Fibroblast of skin of scalp (primary cell): ENCODE data around the gene D2HGDH.
"Not testable (repeated sequence)": the region's sequence is repeated elsewhere in the genome, so short reads cannot be mapped to it uniquely, and the experiment has no call there.

ENCODE experiments used
- DNase-seq: peaks from one replicate; pipeline ENCODE4 v3.0.0-alpha.2; 2013

The D2HGDH gene

DNA sequence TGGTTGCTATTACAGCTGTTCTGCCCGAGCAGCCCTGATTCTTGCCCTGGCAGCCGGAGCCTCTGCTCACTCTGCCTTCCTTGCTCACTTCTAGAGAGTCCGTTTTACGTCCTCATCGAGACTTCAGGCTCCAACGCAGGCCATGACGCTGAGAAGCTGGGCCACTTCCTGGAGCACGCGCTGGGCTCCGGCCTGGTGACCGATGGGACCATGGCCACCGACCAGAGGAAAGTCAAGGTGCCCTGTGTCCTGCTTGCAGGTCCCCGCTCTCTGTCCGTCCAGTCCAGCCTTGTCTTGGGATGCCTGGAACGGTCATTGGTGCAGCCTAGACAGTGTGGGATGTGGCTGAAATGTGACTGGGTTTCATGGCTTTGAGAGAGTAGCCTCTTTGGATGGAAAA, 16.7 kb downstream of the D2HGDH start:
- DNase-seq = no peak

- DNase-seq = no peak
Measured at GRCh38 chr2:241751776-241752175, 17.3 kb downstream of the D2HGDH start.

GRCh38 chr2:241752253-241752652, 17.8 kb downstream of the D2HGDH start:
- no peak for DNase-seq

- no peak for DNase-seq
Measured at GRCh38 chr2:241752689-241753276, 18.4 kb downstream of the D2HGDH start.

GRCh38 chr2:241753493-241753892, 19.1 kb downstream of the D2HGDH start:
- no peak for DNase-seq

GRCh38 chr2:241754042-241754441, 19.6 kb downstream of the D2HGDH start:
- DNase-seq = no peak

DNA sequence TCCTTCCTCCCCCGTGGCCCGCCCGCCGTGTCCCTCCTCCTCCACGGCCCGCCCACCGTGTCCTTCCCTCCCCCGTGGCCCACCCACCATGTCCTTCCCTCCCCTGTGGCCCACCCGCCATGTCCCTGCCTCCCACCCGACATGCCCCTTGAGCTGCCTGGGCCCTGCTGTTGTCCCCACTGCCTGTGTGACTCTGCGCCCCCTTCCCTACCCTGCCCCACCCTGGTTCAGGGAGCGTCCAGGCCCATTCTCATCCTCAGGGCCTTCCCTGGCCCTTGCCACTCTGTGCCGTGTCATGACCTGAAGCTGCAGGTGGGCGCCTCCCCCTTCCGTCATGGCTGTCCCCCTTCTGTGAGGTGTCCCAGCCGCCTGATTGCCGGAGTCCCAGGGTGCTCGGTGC, 20.7 kb downstream of the D2HGDH start:
- no peak for DNase-seq

DNA sequence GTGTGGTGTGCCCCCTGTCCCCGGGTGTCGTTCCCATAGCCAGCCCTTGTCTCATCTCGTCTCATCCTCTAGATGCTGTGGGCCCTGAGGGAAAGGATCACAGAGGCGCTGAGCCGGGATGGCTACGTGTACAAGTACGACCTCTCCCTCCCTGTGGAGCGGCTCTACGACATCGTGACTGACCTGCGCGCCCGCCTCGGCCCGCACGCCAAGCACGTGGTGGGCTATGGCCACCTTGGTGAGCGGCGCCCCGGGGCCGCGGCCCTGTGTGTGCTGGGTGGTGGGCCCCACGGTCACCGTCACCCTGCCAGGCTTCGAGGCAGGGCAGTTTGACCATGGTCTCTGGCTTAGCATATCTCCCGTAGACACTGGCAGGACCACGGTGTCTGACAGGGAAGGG, 21.3 kb downstream of the D2HGDH start:
- no peak for DNase-seq

DNA sequence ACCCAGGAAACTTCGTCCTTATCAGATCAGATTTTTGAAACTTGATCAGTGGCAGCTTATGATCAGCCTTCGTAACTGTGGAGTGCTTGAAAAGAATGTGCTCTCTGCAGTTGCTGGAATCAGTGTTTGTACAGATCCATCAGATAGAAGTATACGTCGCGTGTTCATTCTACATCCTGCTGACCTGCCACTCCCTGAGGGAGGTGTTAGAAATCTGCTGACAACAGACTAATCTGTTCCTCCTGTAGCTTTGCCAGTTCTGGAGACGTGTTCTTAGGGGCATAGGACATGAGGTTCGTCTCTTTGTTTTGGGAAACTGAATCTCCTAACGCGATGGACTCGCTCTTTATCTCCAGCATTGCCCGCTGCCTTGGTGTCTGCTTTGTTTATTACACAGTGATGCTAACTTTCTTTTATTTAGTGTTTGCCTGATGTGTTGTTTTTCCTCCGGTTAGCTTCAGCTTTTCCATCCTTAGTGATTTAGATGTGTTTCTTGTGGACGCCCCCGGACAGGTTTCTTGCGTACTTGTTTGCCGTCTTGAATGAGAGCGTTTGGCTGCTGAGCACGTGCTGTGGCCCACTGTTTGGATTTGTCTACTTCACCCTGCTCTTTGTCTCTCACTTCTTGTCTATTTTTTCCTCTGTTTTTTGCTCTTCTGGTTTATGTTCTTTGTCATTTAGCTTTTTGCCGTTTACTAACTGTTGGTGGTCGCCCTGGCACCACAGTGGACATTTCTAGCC, 24.8 kb downstream of the D2HGDH start:
- no peak for DNase-seq

GRCh38 chr2:241759893-241760292, 25.5 kb downstream of the D2HGDH start:
- DNase-seq = not testable (repeated sequence)

- no peak for DNase-seq
Measured at GRCh38 chr2:241760301-241760771, 25.9 kb downstream of the D2HGDH start.

- no peak for DNase-seq
Measured at GRCh38 chr2:241762321-241762932, 28.0 kb downstream of the D2HGDH start.

DNA sequence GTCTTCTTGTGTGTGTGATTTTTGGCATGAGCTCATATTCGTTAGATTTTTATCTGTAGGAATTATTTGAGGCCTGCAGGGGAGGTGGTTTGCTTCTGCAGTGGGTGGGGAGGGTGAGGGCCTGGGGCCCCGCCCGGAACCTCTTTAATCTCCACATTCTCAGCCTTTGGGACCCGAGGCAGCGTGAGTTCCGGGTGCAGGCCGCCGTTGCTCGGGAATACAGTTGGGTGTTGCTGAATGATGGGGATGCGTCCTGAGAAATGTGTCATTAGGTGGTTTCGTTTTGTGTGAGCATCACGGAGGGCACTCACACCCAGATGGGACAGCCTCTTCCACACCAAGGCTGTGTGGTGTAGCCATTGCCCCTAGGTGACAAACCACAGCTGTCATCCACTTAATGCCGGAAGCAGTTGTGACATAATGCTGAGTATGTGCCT, 28.5 kb downstream of the D2HGDH start:
- no peak for DNase-seq

DNA sequence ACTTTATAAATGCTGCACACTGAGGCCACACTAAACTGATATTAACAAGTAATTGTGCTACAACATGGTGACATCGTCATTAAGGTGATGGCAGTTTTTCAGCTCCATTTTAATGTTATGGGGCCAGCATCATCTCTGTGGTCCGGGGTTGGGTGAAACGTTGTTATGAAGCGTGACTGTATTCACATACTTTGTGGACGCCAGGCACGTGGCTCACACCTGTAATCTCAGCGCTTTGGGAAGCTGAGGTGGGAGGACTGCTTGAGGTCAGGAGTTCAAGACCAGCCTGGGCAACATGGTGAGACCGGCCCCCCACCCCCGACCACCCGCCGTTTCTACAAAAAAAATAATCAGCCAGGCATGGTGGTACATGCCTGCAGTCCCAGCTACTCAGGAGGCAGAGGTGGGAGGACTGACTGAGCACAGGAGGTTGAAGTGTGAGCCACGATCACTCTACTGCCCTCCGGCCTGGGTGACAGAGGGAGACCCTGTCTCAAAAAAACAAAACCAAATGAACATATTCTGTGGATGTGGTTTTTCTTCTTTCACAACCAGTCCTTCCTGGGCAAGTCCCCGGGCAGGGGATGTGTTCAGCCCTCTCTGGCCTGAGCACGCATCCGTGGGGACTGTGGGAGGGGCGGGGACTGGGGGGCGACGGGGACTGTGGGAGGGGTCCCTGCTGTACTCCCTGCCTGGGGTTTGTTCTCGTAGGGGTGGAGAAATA, 29.3 kb downstream of the D2HGDH start:
- no peak for DNase-seq

DNA sequence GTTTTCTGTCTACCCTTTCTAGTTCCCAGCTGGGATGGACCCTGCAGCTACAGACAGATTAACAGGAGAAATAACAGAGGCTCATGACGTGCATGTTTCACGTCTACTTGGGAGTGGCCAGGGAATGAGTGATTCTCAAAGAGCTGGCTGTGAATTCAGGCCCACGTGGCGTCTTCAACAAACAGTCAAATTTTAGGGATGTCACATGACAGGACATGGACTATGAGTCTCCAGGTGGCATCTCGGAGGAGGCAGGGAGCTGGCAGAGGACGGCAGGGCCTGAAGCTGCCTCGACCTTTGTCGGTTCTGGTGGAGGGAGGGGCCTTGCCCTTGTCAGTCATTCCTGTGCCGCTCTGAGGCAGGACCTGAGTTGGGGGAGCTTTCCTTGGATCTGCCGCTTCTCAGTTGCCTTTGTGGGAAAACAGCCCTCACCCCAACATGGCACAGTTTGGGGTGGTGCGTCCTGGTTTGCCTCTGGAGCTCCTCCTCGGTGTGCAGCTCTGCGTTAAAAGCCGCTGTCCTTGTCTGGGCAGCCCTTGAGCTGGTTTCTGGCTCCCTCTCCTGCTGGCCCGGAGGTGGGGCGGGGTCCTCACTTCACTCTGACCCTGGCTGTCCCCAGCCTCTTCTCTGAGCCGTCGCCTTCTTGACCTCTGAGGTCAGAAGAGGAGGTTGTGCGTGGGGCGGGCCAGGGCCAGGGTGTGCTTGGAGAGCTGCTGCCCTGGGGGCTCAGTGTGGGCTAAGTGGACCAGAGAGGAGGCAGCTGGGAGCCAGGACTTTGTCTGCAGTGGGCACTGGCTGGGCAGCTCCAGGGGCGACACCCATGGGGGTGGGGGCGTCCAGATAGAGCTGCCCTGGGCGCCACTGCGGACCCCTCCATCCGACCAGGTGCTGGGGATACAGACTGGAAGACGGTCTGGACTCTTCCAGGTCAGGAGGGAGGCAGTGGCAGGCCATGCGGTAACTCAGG, 30.1 kb downstream of the D2HGDH start:
- DNase-seq = no peak

- no peak for DNase-seq
Measured at GRCh38 chr2:241767464-241768250, 33.2 kb downstream of the D2HGDH start.

- DNase-seq = no peak
Measured at GRCh38 chr2:241768251-241768711, 33.9 kb downstream of the D2HGDH start.

- DNase-seq = no peak
Measured at GRCh38 chr2:241768850-241769249, 34.4 kb downstream of the D2HGDH start.

- no peak for DNase-seq
Measured at GRCh38 chr2:241769819-241770184, 35.4 kb downstream of the D2HGDH start.

DNA sequence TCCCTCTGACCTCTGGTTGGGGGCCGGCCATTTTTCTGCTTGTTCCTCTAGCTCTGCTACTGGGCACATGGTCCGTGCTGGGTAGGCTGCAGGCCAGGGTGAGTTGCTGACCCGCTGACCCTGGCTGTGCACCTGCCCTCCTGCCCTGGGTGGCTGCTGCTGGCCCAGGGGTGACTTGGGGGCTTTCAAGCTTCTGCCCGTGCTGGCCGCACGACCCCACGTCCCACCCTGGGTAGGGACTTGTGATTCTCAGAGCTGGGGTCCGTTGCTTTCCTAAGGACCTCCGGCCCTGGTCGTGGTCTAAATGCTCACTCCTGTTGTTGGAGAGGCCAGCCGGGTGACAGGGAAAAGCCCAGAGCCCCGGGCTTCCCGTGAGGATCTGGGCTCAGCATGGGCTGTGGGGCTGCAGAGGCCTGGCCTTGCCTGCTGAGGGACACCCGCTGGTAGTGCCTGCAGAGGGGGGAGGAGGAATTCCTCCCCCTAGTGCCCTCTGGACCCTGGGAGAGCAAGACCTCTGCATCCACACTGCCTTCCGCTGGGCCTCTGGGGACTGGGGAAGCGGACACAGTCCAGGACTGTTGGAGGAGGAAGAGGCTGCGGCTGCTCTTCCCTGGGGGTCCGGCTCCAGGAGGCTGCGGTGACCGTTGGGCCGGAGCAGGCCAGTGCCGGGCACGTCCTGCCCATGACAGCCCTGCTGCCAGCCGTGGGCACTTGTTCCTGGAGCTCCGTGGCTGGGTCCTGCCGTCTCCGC, 35.9 kb downstream of the D2HGDH start:
- no peak for DNase-seq
